ENCODE results near the gene FGD1.
A peak's percentile ranks its signal among the peaks of the same experiment; 100 is the strongest.
"Not testable (repeated sequence)": the region's sequence is repeated elsewhere in the genome, so short reads cannot be mapped to it uniquely, and the experiment has no call there.

The FGD1 gene

DNA sequence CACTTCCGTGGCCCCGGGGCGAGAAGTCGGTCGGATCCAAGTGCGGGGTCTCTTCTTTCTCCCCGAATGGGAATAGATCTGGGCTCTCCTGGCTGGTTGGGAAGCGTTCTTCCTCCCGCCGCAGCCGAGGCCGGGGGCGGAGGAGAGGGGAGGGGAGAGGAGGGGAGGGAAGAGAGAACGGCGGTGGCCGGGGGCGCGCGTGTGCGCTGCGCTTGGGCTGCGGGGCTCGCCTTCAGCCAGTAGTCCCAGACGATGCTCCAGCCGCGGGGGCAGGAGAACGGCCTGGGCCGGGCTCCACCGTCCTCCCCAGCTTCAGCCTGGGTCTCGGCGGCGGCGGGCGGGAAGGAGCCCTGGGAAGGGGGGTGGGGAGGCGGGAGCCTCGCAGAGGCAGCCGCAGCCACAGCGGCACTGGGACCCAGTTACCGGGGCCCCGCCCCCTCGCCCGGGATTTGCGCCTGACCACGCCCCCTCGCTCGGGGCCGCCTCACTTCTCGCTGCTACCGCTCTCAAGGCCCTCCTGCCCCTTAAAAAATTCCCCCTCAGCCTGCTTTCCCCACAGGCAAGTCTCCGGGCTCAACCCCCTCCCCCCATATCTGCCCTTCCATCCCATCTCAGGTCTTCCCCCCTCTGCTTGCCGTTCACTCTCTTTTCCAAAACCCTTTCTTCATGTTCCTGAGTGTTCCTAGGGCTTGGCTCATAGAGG is at the start of gene FGD1:
TSS of gene FGD1 (minus strand) at position 421 of the 703 bp plus-strand sequence. CDS start 802 bp downstream, outside the sequence.
- DNase-seq (ENCODE audit: low read depth in 2 of 2): peak in 1 of 2 donors; percentile 16

DNA sequence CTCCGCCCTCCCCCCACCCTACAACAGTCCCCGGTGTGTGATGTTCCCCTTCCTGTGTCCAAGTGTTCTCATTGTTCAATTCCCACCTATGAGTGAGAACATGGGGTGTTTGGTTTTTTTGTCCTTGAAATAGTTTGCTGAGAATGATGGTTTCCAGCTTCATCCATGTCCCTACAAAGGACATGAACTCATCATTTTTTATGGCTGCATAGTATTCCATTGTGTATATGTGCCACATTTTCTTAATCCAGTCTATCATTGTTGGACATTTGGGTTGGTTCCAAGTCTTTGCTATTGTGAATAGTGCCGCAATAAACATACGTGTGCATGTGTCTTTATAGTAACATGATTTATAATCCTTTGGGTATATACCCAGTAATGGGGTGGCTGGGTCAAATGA is 46.2 kb upstream of the FGD1 start:
- not testable (repeated sequence) for DNase-seq (ENCODE audit: low read depth in 2 of 2)

DNA sequence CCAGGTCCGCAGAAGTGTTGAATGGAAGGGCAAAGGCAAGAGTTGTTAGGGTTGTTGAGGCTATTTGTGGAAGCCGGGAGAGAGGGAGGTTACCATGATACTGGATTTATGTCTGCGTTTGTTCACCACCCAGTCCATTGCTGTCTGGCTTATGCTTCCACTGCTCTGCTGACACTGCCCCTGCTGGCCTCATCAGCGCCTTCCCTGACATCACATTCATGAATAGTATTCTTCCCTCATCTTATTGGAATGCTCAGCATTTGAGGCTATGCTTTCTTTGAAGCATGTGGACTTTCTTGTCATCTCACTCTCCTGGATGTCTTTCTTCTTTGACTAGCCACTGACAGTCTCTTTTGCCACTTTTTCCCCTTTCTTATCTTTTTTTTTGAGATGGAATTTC is 44.3 kb upstream of the FGD1 start:
- DNase-seq (ENCODE audit: low read depth in 2 of 2): no peak

DNA sequence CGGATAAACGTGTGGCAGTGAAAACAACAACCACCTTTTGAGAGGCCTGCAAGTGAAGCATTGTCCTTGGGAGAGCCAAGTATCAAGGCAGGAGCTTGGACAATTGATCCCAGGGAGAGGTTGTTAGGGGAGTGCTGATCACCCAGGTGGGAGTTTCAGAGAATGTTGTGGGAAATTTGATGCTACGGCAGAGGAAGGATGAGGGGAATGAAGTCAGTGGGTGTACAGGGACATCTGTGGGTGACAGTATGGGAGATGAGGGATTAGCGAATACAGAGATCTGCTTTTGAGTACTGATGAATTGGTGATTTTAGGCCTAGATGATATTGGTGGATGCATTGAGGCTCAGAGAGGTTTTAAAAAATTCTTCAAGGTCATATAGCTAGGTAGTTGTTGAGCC is 38.2 kb upstream of the FGD1 start:
- no peak for DNase-seq (ENCODE audit: low read depth in 2 of 2)

DNA sequence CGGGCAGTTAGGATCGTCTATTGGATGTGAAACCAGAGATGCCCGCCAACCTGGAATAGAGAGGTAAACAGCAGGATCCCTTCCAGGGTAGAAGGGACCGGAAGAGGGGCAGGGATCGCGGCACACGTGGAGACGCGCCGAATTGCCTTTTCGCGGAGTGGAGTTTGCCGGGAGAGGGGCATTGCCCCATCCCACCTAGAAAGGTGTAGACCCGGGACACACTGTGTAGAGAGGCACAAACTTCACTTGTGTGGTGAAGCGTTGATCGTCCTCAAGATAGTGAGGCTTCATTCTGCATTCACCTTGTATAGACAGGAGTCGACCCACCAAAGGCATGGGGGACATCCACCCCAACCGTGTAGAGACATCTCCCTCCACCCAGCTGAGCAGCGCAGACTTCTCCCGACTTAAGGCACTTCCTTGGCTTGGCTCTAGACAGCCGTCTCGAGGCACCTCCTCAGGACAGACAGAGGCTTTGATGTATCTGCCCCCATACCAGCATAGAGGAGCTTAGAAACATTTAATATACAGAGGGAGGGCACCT is 34.4 kb upstream of the FGD1 start:
- no peak for DNase-seq (ENCODE audit: low read depth in 2 of 2)

DNA sequence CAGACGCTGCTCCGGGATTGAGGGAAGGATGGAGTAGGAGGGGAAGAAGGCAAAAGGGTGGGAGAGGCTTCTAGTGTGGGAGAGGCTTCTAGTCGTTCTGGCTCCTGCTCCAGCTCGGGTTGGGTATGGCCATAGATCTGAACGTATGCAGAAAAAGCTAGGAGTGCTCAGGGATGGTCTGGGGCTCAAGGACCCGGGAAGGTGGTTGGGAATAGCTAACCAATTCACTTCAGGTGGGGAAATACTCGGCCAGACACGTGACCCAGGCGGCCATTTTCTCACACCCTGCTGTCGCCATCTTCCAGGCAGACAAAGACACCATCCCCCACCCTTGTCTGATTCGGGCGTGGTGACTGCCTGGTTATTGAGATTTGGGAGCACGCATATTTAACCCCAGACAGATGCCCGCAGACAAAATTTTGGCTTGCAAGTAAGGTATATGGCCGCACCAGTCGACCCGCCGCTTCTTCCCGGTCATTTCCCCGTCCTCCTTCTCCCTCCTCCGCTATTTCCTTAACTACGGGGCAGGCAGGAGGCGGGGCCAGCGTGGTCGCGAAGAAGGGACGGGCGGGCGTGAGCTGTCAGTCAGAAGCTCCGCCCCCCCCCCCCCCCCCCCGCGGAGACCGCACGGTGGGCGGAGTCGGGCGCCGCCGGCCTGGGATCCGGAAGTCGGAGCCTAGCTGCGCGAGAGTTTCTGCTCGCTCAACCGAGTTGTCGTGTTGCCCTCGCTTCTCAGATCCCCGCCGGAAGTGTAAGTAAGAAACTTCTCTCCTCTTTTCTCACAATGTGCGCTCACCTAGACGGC is 33.7 kb upstream of the FGD1 start, which contains the start of gene GNL3L:
TSS of gene GNL3L (plus strand) at position 668 of the 805 bp plus-strand sequence. CDS start 2,348 bp downstream, outside the sequence.
- DNase-seq (ENCODE audit: low read depth in 2 of 2): peak; percentile 53 to 66

- no peak for DNase-seq (ENCODE audit: low read depth in 2 of 2)
These were observed 33.1 kb upstream of the FGD1 start for GRCh38 chrX:54529151-54529550.

- DNase-seq (ENCODE audit: low read depth in 2 of 2): no peak
These were observed 13.4 kb upstream of the FGD1 start for GRCh38 chrX:54509400-54509799.

DNA sequence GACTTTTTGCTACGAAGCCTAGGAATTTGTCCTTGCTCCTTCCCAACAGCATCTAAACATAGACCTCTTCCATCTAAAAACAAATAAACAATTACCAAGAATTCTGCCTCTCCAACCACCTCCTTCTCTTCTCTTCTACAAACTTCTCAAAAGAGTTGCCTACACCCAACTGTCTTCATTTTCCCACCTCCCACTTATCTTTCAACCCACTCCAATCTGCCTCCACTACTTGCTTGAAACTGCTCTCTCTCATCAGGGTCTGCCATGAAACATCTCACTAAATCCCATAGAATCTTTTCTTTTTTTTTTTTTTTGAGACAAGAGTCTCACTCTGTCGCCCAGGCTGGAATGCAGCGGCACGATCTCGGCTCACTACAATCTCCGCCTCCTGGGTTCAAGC is 902 bp upstream of the FGD1 start:
- no peak for DNase-seq (ENCODE audit: low read depth in 2 of 2)

- DNase-seq (ENCODE audit: low read depth in 2 of 2): no peak
These were observed 451 bp upstream of the FGD1 start for GRCh38 chrX:54496517-54496852.

DNA sequence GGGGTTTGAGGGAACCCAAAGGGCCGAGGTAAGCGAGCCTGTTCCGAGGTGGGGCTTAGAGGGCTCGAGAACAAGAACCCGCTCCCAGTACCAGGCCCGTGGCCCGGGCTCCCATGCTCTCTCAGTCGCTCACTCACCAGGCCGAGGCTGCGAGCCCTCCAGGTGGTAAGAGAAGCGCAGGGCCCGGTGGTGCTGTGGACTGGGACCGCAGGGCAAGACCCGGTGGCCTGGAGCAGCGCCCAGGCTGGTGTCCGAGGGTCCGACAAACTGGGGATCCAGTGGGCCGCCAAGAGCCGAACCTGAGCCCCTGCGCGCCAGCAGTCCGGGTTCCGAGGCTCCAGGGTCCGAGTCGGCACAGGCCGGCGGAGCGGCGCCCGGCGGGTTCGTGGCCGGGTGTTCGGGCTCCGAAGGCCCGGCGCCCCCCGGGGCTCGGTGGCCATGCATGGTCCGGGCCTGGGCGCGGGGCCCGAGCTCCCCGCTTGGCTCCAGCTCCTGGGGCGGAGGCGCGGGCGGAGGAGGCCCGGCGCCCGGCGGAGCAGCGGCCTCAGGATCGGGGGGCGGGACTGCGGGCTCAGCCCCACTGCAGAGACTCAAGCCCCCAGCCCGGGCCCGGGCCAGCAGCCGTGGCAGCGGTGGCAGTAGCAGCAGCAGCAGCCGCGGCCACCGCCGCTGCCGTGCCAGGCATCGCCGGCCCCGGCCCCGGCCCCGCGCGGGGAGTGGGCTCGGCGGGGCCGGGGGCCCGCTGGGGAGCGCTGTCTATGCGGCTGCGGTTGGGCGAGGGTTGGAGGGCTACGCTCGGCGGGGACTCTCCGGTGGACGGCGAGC is 833 bp downstream of the FGD1 start:
- no peak for DNase-seq (ENCODE audit: low read depth in 2 of 2)

DNA sequence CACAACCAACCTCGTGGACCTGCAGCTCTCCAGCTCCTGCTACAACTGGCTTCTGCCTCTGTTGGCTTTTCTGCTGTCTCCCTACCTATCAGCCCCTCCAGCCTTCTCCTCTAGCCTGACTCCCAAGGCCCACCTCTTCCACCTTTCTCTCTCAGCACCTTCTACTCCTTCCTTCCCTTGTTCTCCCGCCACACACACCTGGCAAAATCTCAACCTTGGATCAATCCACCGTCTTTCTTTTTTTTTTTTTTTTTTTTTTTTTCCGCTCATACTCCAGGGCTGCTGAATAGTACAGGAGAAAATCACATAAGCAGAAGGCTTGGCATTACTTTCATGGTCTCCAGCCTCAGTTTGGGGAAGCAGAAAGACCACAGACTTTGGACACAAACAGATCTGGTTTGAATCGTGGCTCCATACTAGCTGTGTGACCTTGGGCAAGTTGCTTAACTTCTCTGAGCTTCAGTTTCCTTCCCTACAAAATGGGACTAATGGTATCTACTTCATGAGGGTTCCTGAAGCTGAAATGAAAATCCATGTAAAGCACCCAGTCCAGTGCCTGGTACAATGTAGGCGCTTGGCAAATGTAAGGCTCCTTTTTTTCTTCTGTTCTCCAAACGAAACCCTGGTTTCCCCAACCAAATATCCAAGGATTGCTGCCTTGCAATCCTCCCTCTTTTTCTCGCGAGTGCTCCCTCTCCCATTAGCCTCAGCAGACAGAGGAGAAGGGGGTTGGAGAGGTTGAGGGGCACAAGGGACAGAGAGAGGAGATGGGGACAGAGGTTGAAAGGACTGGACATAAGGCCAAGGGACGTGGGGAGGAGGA is 1.7 kb downstream of the FGD1 start:
- DNase-seq (ENCODE audit: low read depth in 2 of 2): no peak

DNA sequence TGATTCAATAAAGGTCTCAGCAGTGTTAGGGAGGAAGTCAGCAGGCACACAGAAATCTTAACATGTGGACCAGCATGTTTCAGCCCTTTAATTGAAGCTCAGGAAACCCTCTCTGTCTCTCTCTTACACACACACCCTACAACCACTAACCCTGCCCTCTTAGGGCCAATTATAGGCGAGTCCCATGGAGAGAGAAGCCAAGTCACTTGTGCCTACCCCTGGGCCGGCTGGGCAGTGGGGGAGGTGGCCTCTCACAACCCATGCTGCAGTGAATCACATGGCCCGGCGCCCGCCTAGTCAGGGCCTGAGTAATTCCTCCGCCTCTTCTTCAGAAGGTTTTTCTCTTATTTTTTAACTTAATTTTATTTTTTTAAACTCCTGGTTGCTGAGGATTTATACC is 3.7 kb downstream of the FGD1 start:
- DNase-seq (ENCODE audit: low read depth in 2 of 2): no peak

- not testable (repeated sequence) for DNase-seq (ENCODE audit: low read depth in 2 of 2)
These were observed 6.2 kb downstream of the FGD1 start for GRCh38 chrX:54489819-54490218.

DNA sequence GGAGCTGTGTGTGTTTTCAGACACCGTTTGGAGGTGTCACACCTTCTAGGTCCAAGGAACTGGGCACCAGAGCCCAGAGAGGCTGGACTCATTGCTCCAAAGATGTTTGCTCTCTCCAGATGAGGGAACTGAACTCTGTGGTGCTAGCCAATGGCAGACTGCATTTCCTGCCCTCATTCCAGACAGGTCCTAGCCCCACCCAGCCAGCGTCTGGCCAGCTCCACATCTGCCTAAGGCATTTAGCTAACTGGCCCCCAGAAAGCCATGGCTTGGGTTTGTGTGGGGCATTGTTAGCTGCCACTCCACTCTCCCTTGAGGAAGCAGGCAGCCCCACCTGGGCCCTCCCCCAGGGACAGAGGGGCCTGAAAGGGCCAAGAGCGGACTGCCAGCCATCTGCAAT is 11.4 kb downstream of the FGD1 start:
- no peak for DNase-seq (ENCODE audit: low read depth in 2 of 2)

- DNase-seq (ENCODE audit: low read depth in 2 of 2): no peak
These were observed 12.1 kb downstream of the FGD1 start for GRCh38 chrX:54483946-54484345.

- DNase-seq (ENCODE audit: low read depth in 2 of 2): no peak
These were observed 13.0 kb downstream of the FGD1 start for GRCh38 chrX:54482839-54483593.

GRCh38 chrX:54479136-54480111 is 16.6 kb downstream of the FGD1 start:
- no peak for DNase-seq (ENCODE audit: low read depth in 2 of 2)

Measured in stimulated activated CD8-positive, alpha-beta memory T cell treated with anti-CD3 and anti-CD28 coated beads, Interleukin-2, amount 100 ng/mL, for 1 hour (primary cell).